Lower lobe of right lung (tissue), 2 donors: ENCODE measurements around the gene IFT122. TPM values are rescaled to one million over a fixed set of nuclear protein-coding genes. Genes with fewer than 3 reads are reported as not detected.
"Not testable (repeated sequence)": the region's sequence is repeated elsewhere in the genome, so short reads cannot be mapped to it uniquely, and the experiment has no call there.

Source experiments
- ATAC-seq, 2 donors: fragments of 200-7000 bp; cut with Tn5 transposase; one replicate each; pipeline ENCODE4 v1.9.1; 2020 to 2022; ENCODE audit warnings: mild to moderate bottlenecking in 2 of 2, moderate library complexity in 2 of 2
- DNase-seq: peaks from one replicate; pipeline ENCODE4 v3.0.0-alpha.2; 2020
- H3K27ac ChIP-seq: fragments of 200-600 bp; one replicate; pipeline ENCODE4 v1.8.0; 2022
- H3K27me3 ChIP-seq: fragments of 200-600 bp; one replicate; pipeline ENCODE4 v1.8.0; 2022; ENCODE audit warnings: low read depth
- H3K36me3 ChIP-seq: fragments of 200-600 bp; one replicate; pipeline ENCODE4 v1.8.0; 2022; ENCODE audit warnings: mild to moderate bottlenecking
- H3K4me1 ChIP-seq: fragments of 200-600 bp; one replicate; pipeline ENCODE4 v1.8.0; 2022
- H3K4me3 ChIP-seq: fragments of 200-600 bp; one replicate; pipeline ENCODE4 v1.8.0; 2022; ENCODE audit warnings: mild to moderate bottlenecking
- H3K9me3 ChIP-seq: fragments of 200-600 bp; one replicate; pipeline ENCODE4 v1.8.0; 2022
- intact Hi-C: fragments of 100-400 bp; cut with DNase I; formaldehyde crosslinking; loops from one replicate; pipeline ENCODE4 v1.11.0; 2022
- total RNA-seq: library from RNA; stranded (reverse); fragmentation: NEBNext Ultra II Directional; extraction: Animal tissue kit (Norgen Biotek cat#: 25700); gene quantifications from one replicate; pipeline ENCODE4 v1.2.1, GENCODE V29; 2021
- TF ChIP-seq, protein P1 (sequence below): fragments of 200-600 bp; IDR thresholded peaks from one replicate; pipeline ENCODE4 v1.8.0; 2022; ENCODE audit warnings: antibody characterized with exemption, mild to moderate bottlenecking
- donor health status: DM: no; HTN: yes; CAD: no; lungs with severe emphysema.

The IFT122 gene
- total RNA-seq, 1 donor from 2014 or later = 29.9 TPM

DNA sequence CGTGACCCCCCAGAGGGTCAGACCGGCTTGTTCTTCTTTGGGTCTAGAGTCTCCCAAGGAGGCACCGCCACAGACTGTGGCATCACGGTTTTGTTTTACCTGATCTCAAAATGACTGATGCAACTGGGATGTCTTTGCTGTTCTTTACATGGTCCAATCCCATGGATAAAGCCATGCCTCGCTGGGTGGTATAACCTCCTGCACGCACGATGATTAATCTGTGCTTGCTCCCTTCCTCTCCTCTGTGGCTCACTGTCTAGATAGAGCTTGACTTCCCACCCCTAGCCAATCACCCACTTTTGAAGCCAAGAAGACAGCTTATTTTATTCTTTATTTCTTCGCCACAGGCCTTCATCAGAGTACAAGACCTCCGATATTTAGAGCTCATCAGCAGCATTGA, 51.8 kb downstream of the IFT122 start:
- no peak for ATAC-seq
- no peaks in the 10 kb centered on the region for H3K27me3 ChIP-seq
- DNase-seq = no peak
- H3K36me3 ChIP-seq = peaks cover 28% of the 10 kb centered on the region
- H3K9me3 ChIP-seq = no peaks in the 10 kb centered on the region
- intact Hi-C loops = no loop called here
- H3K4me3 ChIP-seq = no peak overlapping the region
- TF ChIP-seq, protein P1, sequence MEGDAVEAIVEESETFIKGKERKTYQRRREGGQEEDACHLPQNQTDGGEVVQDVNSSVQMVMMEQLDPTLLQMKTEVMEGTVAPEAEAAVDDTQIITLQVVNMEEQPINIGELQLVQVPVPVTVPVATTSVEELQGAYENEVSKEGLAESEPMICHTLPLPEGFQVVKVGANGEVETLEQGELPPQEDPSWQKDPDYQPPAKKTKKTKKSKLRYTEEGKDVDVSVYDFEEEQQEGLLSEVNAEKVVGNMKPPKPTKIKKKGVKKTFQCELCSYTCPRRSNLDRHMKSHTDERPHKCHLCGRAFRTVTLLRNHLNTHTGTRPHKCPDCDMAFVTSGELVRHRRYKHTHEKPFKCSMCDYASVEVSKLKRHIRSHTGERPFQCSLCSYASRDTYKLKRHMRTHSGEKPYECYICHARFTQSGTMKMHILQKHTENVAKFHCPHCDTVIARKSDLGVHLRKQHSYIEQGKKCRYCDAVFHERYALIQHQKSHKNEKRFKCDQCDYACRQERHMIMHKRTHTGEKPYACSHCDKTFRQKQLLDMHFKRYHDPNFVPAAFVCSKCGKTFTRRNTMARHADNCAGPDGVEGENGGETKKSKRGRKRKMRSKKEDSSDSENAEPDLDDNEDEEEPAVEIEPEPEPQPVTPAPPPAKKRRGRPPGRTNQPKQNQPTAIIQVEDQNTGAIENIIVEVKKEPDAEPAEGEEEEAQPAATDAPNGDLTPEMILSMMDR = no peak
- H3K4me1 ChIP-seq = peaks cover 30% of the 10 kb centered on the region
- no peak overlapping the region for H3K27ac ChIP-seq

DNA sequence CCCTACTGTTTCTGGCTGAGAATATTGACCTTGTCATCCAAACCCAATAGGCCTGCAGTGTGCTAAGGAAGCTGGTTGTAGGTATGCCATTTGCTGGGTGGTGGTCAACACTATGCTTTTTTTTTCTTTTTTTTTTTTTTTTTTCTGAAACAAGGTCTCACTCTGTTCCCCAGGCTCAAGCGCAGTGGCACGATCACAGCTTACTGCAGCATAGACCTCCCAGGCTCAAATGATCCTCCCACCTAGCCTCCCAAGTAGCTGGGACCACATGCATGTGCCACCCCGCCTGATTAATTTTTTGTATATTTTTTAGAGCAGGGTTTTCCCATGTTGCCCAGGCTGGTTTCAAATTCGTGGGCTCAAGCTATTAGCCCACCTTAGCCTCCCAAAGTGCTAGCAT, 52.7 kb downstream of the IFT122 start:
- Histone ChIP-seq H3K4me1 (peaks cover 25% of the 10 kb centered on the region), H3K36me3 (peaks cover 28% of the 10 kb centered on the region), H3K9me3 (no peaks in the 10 kb centered on the region), H3K4me3 (no peak overlapping the region), H3K27ac (no peak overlapping the region), H3K27me3 (no peaks in the 10 kb centered on the region)
- ATAC-seq = no peak
- intact Hi-C loops = no loop called here
- no peak for DNase-seq
- TF ChIP-seq, protein P1 = no peak

DNA sequence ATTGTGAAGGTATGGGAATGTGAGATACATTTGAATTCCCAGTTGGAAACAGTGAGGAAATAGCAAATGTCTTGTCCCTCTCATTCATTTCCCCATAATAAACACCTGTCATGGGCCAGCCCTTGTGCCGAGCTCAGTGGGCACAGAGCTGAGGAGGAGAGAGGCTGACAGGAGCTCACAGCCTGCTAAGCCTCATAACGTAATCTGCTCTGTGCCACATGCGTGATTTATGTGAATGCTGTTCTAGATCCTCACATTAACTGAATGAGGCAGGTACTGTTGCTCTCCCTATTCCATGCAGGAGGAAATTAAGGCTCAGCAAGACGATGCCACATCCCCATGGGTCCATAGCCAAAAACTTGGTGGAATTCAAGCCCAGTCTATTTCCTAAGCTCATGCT, 53.2 kb downstream of the IFT122 start:
- TF ChIP-seq, protein P1 = no peak
- intact Hi-C loops = no loop called here
- ATAC-seq (no peak), DNase-seq (no peak)
- no peaks in the 10 kb centered on the region for H3K9me3 ChIP-seq
- no peak overlapping the region for H3K27ac ChIP-seq
- no peak overlapping the region for H3K4me3 ChIP-seq
- peaks cover 28% of the 10 kb centered on the region for H3K36me3 ChIP-seq
- no peaks in the 10 kb centered on the region for H3K27me3 ChIP-seq
- peaks cover 29% of the 10 kb centered on the region for H3K4me1 ChIP-seq

DNA sequence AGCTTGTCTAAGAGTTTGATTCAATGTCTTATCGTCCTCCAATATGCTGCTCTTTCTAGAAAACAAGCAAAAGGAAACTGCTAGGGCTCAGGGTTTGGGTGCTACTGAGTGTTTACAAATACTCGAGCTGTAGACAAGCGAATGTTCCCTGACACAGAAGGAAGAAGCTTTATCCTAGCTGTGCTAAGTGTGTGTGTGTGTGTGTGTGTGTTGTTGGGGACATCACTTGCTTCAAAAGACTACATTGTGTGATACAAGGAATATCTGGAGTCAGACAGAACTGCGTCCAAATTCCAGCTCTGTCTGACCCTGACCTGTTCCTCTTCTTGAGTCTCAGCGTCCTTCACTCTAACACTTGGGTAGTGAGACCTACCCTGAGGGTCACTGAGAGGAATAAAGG, 54.5 kb downstream of the IFT122 start:
- Histone ChIP-seq H3K27ac (peak overlapping the region; percentile 72), H3K4me1 (peaks cover 37% of the 10 kb centered on the region), H3K36me3 (peaks cover 28% of the 10 kb centered on the region)
- ATAC-seq, H3K27me3 ChIP-seq, DNase-seq, intact Hi-C loops, H3K4me3 ChIP-seq, H3K9me3 ChIP-seq: not testable (repeated sequence)

DNA sequence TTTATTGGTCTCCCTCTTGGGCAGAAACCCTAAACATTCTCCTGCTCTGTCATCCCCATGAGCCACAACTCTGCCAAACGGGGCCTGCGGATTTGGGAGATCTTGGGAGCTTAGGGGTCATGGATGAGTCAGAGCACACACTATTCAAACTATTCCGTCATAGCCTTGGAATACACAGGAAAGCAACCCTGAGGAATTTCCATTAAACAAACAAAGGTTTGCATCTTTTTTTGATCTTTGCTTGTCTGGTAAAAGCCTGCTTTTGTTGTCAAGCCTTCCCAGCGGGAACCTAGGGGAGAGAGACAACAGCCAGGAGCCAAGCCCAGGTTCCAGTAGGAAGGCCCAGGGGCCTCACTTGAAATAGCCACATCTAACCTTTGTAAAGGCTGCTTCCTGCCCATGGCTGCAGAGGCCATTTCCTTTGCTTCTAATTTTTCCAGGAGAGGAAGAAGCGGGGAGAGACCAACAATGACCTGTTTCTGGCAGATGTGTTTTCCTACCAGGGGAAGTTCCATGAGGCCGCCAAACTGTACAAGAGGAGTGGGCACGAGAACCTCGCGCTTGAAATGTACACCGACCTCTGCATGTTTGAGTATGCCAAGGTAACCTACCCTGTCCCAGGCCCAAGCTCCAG, 55.1 kb downstream of the IFT122 start:
- DNase-seq, H3K27me3 ChIP-seq, intact Hi-C loops, ATAC-seq, H3K9me3 ChIP-seq, H3K4me3 ChIP-seq: not testable (repeated sequence)
- H3K4me1 ChIP-seq = peaks cover 44% of the 10 kb centered on the region
- peak overlapping the region; percentile 72 for H3K27ac ChIP-seq
- H3K36me3 ChIP-seq = peaks cover 31% of the 10 kb centered on the region

DNA sequence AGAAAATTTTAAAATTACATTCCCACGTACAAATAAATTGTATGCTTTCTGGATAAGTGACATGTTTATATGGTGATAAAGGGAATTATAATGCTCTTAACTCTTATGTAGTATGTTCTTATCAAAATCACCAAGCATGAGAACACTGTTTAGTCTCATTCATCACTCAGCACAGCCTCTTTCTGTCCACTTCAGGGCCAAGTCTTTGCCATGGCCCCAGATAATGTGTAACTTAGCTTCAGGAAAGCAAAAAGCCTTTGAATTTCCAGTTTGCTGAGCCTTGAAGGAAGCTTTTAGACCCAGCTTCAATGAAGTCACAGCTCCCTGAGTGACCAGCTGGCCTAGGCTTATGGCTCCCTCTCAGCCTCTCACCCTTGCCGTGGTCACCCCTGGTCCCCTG, 57.9 kb downstream of the IFT122 start:
- H3K9me3 ChIP-seq = not testable (repeated sequence)
- Histone ChIP-seq H3K36me3 (peaks cover 36% of the 10 kb centered on the region), H3K4me1 (peaks cover 49% of the 10 kb centered on the region)

DNA sequence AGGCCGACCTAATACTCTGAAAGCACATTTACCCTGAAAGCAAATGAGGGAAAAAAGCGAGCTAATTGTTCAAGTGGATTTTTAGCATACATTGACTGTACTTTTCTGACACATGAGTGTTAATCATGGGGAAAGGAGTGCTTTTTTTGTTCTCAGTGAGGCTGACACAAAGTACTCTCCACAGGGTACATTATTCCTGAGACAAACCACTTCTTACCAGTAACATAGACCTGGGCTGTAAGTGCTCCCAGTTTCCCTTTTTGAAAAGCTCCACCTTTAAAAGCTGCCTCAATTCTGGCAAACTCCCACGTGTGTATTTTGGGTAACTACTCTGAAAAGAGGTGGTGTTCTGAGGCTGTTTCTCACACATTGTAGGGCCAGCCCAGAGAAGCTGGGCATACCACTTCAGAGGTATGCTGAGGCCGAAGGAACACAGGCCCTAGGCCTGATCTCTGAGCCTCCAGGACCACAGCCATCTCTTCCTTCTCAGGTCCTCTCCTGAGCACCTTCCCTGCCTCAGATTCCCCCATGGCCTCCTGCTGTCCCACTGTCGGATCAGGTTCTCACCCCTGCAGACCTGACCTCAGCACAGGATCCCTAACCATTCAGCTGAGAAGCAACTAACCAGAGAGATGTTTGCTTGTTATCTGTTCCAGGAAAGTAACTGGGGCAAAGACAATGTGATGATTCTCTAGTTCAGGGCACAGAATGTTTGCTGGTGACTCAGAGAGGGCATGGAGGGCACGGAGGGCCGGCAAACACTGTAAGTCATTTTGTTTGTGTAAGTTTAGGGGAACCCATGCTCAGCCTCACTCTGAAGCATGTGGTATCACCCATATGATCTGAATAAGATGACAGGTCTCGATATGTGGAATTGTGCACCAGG, 58.8 kb downstream of the IFT122 start:
- peak; percentile 29 to 71 for ATAC-seq
- H3K4me3 ChIP-seq, intact Hi-C loops, H3K27me3 ChIP-seq, DNase-seq, H3K9me3 ChIP-seq: not testable (repeated sequence)
- peaks cover 43% of the 10 kb centered on the region for H3K4me1 ChIP-seq
- H3K36me3 ChIP-seq = peaks cover 40% of the 10 kb centered on the region
- H3K27ac ChIP-seq = peak overlapping the region; percentile 74

More for the DNA sequence above, 57.9 kb downstream of the IFT122 start:
- H3K4me3 ChIP-seq, DNase-seq, intact Hi-C loops, H3K27me3 ChIP-seq: not testable (repeated sequence)
- peak in 1 of 2 donors; percentile 5 for ATAC-seq
- peak overlapping the region; percentile 74 for H3K27ac ChIP-seq

DNA sequence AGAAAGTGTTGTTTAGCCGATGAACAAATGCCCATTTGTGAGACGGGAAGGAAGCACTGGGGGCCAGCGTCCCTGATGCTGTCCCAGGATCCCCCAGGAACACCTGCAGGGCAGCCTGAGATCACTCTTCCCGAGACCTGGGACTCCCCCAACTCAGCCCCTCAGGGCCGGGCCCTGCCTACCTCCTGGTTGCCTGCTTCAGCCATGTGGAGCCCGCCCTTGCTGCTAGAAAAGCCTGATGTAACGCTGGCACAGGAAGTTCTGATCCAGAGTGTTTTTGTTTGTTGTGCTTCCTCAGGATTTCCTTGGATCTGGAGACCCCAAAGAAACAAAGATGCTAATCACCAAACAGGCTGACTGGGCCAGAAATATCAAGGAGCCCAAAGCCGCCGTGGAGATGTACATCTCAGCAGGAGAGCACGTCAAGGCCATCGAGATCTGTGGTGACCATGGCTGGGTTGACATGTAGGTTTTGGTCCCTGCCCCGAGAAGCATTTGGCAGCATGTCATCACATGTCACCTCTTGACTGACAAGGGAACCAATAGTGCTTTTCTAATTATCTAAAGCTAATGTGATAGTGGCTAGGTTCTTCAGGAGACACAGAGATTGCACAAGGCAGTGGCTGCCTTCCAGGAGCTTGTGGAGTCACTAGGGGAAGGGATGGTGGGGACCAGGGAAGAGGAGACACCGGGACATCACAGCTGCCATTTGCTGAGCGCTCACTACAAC, 59.7 kb downstream of the IFT122 start:
- H3K27me3 ChIP-seq, H3K4me3 ChIP-seq, ATAC-seq, intact Hi-C loops, DNase-seq, H3K9me3 ChIP-seq: not testable (repeated sequence)
- Histone ChIP-seq H3K4me1 (peaks cover 37% of the 10 kb centered on the region), H3K27ac (peak overlapping the region; percentile 74), H3K36me3 (peaks cover 47% of the 10 kb centered on the region)
